GM18867 (cell line): ENCODE data around the gene NUP214.
"Not testable (repeated sequence)": the region's sequence is repeated elsewhere in the genome, so short reads cannot be mapped to it uniquely, and the experiment has no call there.

Experiments
- ATAC-seq: cut with Tn5 transposase; IDR thresholded peaks from one replicate; pipeline ENCODE4 v1.9.1; 2021; ENCODE audit warnings: mild to moderate bottlenecking, moderate library complexity; ENCODE audit not compliant: unreplicated experiment

NUP214 gene

GRCh38 chr9:131158673-131159072, 33.3 kb downstream of the NUP214 start:
- ATAC-seq: not testable (repeated sequence)

GRCh38 chr9:131160416-131161112, 35.2 kb downstream of the NUP214 start:
- no peak for ATAC-seq

- no peak for ATAC-seq
These were observed 36.2 kb downstream of the NUP214 start for GRCh38 chr9:131161585-131161984.

GRCh38 chr9:131162886-131163285, 37.5 kb downstream of the NUP214 start:
- no peak for ATAC-seq

- ATAC-seq: no peak
These were observed 40.1 kb downstream of the NUP214 start for GRCh38 chr9:131165523-131165922.

- no peak for ATAC-seq
These were observed 41.8 kb downstream of the NUP214 start for GRCh38 chr9:131167146-131167692.

- ATAC-seq: no peak
These were observed 42.5 kb downstream of the NUP214 start for GRCh38 chr9:131167936-131168335.

- no peak for ATAC-seq
These were observed 44.3 kb downstream of the NUP214 start for GRCh38 chr9:131169563-131170240.

- ATAC-seq: no peak
These were observed 48.6 kb downstream of the NUP214 start for GRCh38 chr9:131173995-131174394.

GRCh38 chr9:131174681-131175239, 49.4 kb downstream of the NUP214 start:
- no peak for ATAC-seq

GRCh38 chr9:131177898-131178297, 52.5 kb downstream of the NUP214 start:
- ATAC-seq: no peak

- no peak for ATAC-seq
These were observed 53.0 kb downstream of the NUP214 start for GRCh38 chr9:131178382-131178781.

GRCh38 chr9:131178926-131179325, 53.5 kb downstream of the NUP214 start:
- ATAC-seq: no peak

- ATAC-seq: no peak
These were observed 54.3 kb downstream of the NUP214 start for GRCh38 chr9:131179561-131180219.

- ATAC-seq: no peak
These were observed 55.1 kb downstream of the NUP214 start for GRCh38 chr9:131180454-131180853.

- no peak for ATAC-seq
These were observed 55.8 kb downstream of the NUP214 start for GRCh38 chr9:131181091-131181681.

GRCh38 chr9:131185924-131186323, 60.5 kb downstream of the NUP214 start:
- no peak for ATAC-seq

GRCh38 chr9:131186622-131187021, 61.2 kb downstream of the NUP214 start:
- ATAC-seq: no peak

GRCh38 chr9:131187957-131188356, 62.6 kb downstream of the NUP214 start:
- ATAC-seq: no peak

- ATAC-seq: no peak
These were observed 63.6 kb downstream of the NUP214 start for GRCh38 chr9:131188976-131189375.

- no peak for ATAC-seq
These were observed 64.8 kb downstream of the NUP214 start for GRCh38 chr9:131190191-131190590.
